OCI-LY3 (cell line): ENCODE data around the gene LRRC31.

Source experiments
- CTCF ChIP-seq: fragments of 200-600, 300-600 bp; sonication (generic); IDR thresholded peaks from 2 replicates; pipeline ENCODE4 v1.5.1; 2014; ENCODE audit warnings: antibody characterized with exemption, low read length, low read depth
- EZH2phosphoT487 ChIP-seq: fragments of 200-600 bp; shearing (Covaris generic); IDR thresholded peaks from 2 replicates; pipeline ENCODE4 v1.6.1; 2018; ENCODE audit warnings: antibody characterized with exemption, mixed run types, low read depth

GRCh38 chr3:169811631-169812331 lies 58.0 kb downstream of the LRRC31 start:
- TF ChIP-seq CTCF (no peak), EZH2phosphoT487 (no peak)
